Measurements from ENCODE around the gene TFAP2D. TPM values are rescaled to one million over a fixed set of nuclear protein-coding genes. Genes with fewer than 3 reads are reported as not detected.

TFAP2D gene
- total and polyA plus RNA-seq, 2 of the 4 experiments (the other 2 are of a cell fraction): not detected

- Histone ChIP-seq H3K4me3 (ENCODE audit: insufficient read depth, low read depth, low read length) (no peak overlapping the region), H3K27me3 (ENCODE audit: control insufficient read depth, insufficient read depth, low read length) (peaks cover 13% of the 10 kb centered on the region), H3K4me2 (ENCODE audit: low read depth, low read length) (no peak overlapping the region), H4K20me1 (ENCODE audit: insufficient read depth, low read length) (no peaks in the 10 kb centered on the region), H3K56ac (ENCODE audit: extremely low read depth, insufficient read depth, low read length) (no peak overlapping the region), H2AK9ac (replicated peaks; ENCODE audit: low read depth, low read length, poor library complexity) (no peak overlapping the region), H4K5ac (ENCODE audit: low read depth, low read length) (no peak overlapping the region), H2AFZ (replicated peaks; ENCODE audit: low read length, poor library complexity) (no peak overlapping the region), H3K79me1 (ENCODE audit: low read depth in 1 of 2, low read length in 2 of 2) (no peaks in the 10 kb centered on the region), H3K4ac (ENCODE audit: low read depth, low read length) (no peak overlapping the region), H2BK20ac (ENCODE audit: low read depth, low read length) (no peak overlapping the region), H3K14ac (replicated peaks; ENCODE audit: low read depth, low read length) (no peak overlapping the region), H3K9me1 (ENCODE audit: insufficient read depth, low read length) (no peaks in the 10 kb centered on the region), H3K9ac (ENCODE audit: low read depth, low read length) (no peak overlapping the region), H3K36me3 (ENCODE audit: control insufficient read depth, insufficient read depth, low read length) (no peaks in the 10 kb centered on the region), H4K91ac (ENCODE audit: insufficient read depth, low read depth, low read length) (no peak overlapping the region), H3K23ac (ENCODE audit: low read depth, low read length) (no peak overlapping the region), H3K27ac (ENCODE audit: insufficient read depth, low read length) (no peak overlapping the region), H2BK5ac (ENCODE audit: low read depth, low read length, poor library complexity, severe bottlenecking) (no peak overlapping the region), H3K4me1 (ENCODE audit: control insufficient read depth, insufficient read depth, low read length) (no peaks in the 10 kb centered on the region), H2BK15ac (ENCODE audit: low read depth, low read length) (no peak overlapping the region), H3K9me3 (ENCODE audit: control insufficient read depth, insufficient read depth, low read length) (no peaks in the 10 kb centered on the region), H4K8ac (ENCODE audit: low read depth in 2 of 2, low read length in 2 of 2) (no peak overlapping the region), H2AK5ac (ENCODE audit: low read depth, low read length) (no peak overlapping the region), H3K18ac (ENCODE audit: low read depth, low read length) (no peak overlapping the region), H2BK120ac (ENCODE audit: low read depth, low read length) (no peak overlapping the region)
- in situ Hi-C loops (cut with MboI; ENCODE audit: low sequenced_read_pairs): no loop called here
- ChIA-PET CTCF (no interaction called here), POLR2A (ENCODE audit: unreplicated experiment) (no interaction called here)
- DNase-seq (no peak), ATAC-seq (ENCODE audit: low read depth) (no peak)
- dilution Hi-C loops (cut with HindIII; ENCODE audit: low sequenced_read_pairs, unreplicated experiment): no loop called here
- no peak for TF ChIP-seq RFX5 (IDR thresholded peaks at IDR 0.05; ENCODE audit: low read depth, low read length)
- TF ChIP-seq BHLHE40 (IDR thresholded peaks at IDR 0.05; ENCODE audit: low read depth, low read length): no peak
- no peak for TF ChIP-seq NFE2L2 (IDR thresholded peaks at IDR 0.05; ENCODE audit: low read depth, low read length)
- no peak for TF ChIP-seq RCOR1 (IDR thresholded peaks at IDR 0.05; ENCODE audit: insufficient replicate concordance, low read length)
- no CpG with 5 or more reads among the region's 2 CpGs for WGBS, 2 experiments (ENCODE audit: extremely low coverage in 2 of 2, insufficient read length in 1 of 2)
- intact Hi-C loops (cut with micrococcal nuclease): no loop called here
- no TSS peak for BruUV-seq (replicated peaks)
Observed at GRCh38 chr6:50718566-50718965, 5.2 kb downstream of the TFAP2D start.
